H1 (cell line): ENCODE measurements around the gene BRINP3. TPM values are rescaled to one million over a fixed set of nuclear protein-coding genes. Genes with fewer than 3 reads are reported as not detected.

Source experiments
- CBX5 ChIP-seq: fragments of 300-800, 300-1000 bp; sonication (generic); IDR thresholded peaks from 2 replicates; pipeline ENCODE4 v1.7.1; 2016; ENCODE audit warnings: antibody characterized with exemption, low read length, low read depth
- CBX8 ChIP-seq: fragments of 300-800, 300-1000 bp; sonication (generic); IDR thresholded peaks from 2 replicates; pipeline ENCODE4 v1.7.1; 2016; ENCODE audit warnings: low read depth, low read length, borderline replicate concordance
- CREB1 ChIP-seq: IDR thresholded peaks from 2 replicates; pipeline ENCODE4 v1.6.1; 2012; ENCODE audit warnings: inconsistent platforms
- EZH2 ChIP-seq: fragments of 200-600 bp; sonication (generic); IDR thresholded peaks from 2 replicates; pipeline ENCODE4 v1.7.1; 2012; ENCODE audit warnings: low read depth, mild to moderate bottlenecking, moderate library complexity, low read length, inconsistent platforms; ENCODE audit not compliant: severe bottlenecking
- HDAC6 ChIP-seq: IDR thresholded peaks from one replicate; pipeline ENCODE4 v1.7.1; 2012; ENCODE audit warnings: low read depth, mild to moderate bottlenecking, inconsistent platforms, low read length, moderate library complexity
- RNF2 ChIP-seq: fragments of 200-900, 300-1000 bp; sonication (generic); IDR thresholded peaks from 2 replicates; pipeline ENCODE4 v1.7.1; 2016; ENCODE audit warnings: borderline replicate concordance, low read depth, mild to moderate bottlenecking, antibody characterized with exemption, low read length; ENCODE audit not compliant: poor library complexity, severe bottlenecking; ENCODE audit errors: missing control alignments
- SIX5 ChIP-seq: IDR thresholded peaks from 2 replicates; pipeline ENCODE4 v1.6.1; 2011; ENCODE audit warnings: mild to moderate bottlenecking, low read depth, low read length
- SP1 ChIP-seq: IDR thresholded peaks from 2 replicates; pipeline ENCODE4 v1.6.1; 2011; ENCODE audit warnings: low read depth, low read length
- TAF7 ChIP-seq: optimal IDR thresholded peaks from 2 replicates; pipeline ENCODE3; 2011; ENCODE audit warnings: low read depth, mild to moderate bottlenecking, inconsistent platforms, low read length, moderate library complexity, borderline replicate concordance
- polyA plus RNA-seq, 7 experiments: library from polyadenylated mRNA; depleted of rRNA in 3 of 7; stranded (reverse) in 5 of 7; unstranded in 2 of 7; fragments of >200 nt in 5 of 7; fragments of 200-250 nt in 2 of 7; gene quantifications; 1 replicate in 5 of 7; 2 replicates in 1 of 7; 4 replicates in 1 of 7; pipeline versions ENCODE4 v1.2.1 to v1.2.3, GENCODE V29; 2011 to 2013; ENCODE audit warnings: missing spikeins in 2 of 7, mixed read lengths in 2 of 7
- total RNA-seq: library from RNA; stranded (reverse); fragmentation: NEBNext Ultra II Directional; extraction: Animal tissue kit (Norgen Biotek cat#: 25700); gene quantifications from 2 replicates; pipeline ENCODE4 v1.2.1, GENCODE V29; 2021
- TF ChIP-seq, protein P1 (sequence below): fragments of 300-600 bp; sonication (generic); IDR thresholded peaks from 2 replicates; pipeline ENCODE4 v1.7.1; 2012; ENCODE audit warnings: low read length, moderate library complexity, mild to moderate bottlenecking, inconsistent platforms; ENCODE audit not compliant: insufficient replicate concordance
- TF ChIP-seq, protein P2 (sequence below): IDR thresholded peaks from 2 replicates; pipeline ENCODE4 v1.6.1; 2011; ENCODE audit warnings: low read depth, mild to moderate bottlenecking, low read length; ENCODE audit not compliant: insufficient read depth

The BRINP3 gene
- total and polyA plus RNA-seq, 2 of the 8 experiments (the other 6 are each of a cell fraction or from before 2014, with no cell fraction given) = not detected

DNA sequence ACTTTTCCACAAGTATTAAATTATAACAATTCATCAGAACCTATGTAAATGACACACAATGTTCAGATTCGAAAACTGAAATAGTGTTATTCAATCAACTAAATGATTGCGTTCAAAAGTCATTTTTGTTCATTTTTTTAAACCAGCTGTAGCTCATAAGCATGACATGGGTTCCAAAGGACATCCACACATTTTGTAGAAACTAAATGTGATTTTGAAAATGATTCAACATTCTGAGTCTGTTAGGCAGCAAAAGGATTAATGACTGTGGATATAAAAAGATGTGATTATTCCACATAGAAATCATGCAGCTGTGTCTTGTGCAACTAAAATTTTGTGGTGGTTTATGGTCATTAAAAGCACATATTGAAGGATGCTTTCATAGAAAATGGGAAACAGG, 204.5 kb downstream of the BRINP3 start (continued):
- TF ChIP-seq, protein P1, sequence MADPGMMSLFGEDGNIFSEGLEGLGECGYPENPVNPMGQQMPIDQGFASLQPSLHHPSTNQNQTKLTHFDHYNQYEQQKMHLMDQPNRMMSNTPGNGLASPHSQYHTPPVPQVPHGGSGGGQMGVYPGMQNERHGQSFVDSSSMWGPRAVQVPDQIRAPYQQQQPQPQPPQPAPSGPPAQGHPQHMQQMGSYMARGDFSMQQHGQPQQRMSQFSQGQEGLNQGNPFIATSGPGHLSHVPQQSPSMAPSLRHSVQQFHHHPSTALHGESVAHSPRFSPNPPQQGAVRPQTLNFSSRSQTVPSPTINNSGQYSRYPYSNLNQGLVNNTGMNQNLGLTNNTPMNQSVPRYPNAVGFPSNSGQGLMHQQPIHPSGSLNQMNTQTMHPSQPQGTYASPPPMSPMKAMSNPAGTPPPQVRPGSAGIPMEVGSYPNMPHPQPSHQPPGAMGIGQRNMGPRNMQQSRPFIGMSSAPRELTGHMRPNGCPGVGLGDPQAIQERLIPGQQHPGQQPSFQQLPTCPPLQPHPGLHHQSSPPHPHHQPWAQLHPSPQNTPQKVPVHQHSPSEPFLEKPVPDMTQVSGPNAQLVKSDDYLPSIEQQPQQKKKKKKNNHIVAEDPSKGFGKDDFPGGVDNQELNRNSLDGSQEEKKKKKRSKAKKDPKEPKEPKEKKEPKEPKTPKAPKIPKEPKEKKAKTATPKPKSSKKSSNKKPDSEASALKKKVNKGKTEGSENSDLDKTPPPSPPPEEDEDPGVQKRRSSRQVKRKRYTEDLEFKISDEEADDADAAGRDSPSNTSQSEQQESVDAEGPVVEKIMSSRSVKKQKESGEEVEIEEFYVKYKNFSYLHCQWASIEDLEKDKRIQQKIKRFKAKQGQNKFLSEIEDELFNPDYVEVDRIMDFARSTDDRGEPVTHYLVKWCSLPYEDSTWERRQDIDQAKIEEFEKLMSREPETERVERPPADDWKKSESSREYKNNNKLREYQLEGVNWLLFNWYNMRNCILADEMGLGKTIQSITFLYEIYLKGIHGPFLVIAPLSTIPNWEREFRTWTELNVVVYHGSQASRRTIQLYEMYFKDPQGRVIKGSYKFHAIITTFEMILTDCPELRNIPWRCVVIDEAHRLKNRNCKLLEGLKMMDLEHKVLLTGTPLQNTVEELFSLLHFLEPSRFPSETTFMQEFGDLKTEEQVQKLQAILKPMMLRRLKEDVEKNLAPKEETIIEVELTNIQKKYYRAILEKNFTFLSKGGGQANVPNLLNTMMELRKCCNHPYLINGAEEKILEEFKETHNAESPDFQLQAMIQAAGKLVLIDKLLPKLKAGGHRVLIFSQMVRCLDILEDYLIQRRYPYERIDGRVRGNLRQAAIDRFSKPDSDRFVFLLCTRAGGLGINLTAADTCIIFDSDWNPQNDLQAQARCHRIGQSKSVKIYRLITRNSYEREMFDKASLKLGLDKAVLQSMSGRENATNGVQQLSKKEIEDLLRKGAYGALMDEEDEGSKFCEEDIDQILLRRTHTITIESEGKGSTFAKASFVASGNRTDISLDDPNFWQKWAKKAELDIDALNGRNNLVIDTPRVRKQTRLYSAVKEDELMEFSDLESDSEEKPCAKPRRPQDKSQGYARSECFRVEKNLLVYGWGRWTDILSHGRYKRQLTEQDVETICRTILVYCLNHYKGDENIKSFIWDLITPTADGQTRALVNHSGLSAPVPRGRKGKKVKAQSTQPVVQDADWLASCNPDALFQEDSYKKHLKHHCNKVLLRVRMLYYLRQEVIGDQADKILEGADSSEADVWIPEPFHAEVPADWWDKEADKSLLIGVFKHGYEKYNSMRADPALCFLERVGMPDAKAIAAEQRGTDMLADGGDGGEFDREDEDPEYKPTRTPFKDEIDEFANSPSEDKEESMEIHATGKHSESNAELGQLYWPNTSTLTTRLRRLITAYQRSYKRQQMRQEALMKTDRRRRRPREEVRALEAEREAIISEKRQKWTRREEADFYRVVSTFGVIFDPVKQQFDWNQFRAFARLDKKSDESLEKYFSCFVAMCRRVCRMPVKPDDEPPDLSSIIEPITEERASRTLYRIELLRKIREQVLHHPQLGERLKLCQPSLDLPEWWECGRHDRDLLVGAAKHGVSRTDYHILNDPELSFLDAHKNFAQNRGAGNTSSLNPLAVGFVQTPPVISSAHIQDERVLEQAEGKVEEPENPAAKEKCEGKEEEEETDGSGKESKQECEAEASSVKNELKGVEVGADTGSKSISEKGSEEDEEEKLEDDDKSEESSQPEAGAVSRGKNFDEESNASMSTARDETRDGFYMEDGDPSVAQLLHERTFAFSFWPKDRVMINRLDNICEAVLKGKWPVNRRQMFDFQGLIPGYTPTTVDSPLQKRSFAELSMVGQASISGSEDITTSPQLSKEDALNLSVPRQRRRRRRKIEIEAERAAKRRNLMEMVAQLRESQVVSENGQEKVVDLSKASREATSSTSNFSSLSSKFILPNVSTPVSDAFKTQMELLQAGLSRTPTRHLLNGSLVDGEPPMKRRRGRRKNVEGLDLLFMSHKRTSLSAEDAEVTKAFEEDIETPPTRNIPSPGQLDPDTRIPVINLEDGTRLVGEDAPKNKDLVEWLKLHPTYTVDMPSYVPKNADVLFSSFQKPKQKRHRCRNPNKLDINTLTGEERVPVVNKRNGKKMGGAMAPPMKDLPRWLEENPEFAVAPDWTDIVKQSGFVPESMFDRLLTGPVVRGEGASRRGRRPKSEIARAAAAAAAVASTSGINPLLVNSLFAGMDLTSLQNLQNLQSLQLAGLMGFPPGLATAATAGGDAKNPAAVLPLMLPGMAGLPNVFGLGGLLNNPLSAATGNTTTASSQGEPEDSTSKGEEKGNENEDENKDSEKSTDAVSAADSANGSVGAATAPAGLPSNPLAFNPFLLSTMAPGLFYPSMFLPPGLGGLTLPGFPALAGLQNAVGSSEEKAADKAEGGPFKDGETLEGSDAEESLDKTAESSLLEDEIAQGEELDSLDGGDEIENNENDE = no peak
- TF ChIP-seq CBX5 (no peak), SP1 (no peak), CREB1 (no peak), TAF7 (no peak), EZH2 (no peak), CBX8 (no peak), SIX5 (no peak), HDAC6 (no peak), RNF2 (no peak)
- TF ChIP-seq, protein P2, sequence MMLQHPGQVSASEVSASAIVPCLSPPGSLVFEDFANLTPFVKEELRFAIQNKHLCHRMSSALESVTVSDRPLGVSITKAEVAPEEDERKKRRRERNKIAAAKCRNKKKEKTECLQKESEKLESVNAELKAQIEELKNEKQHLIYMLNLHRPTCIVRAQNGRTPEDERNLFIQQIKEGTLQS = no peak
